ENCODE measurements around the gene CHST11. TPM values are rescaled to one million over a fixed set of nuclear protein-coding genes. Genes with fewer than 3 reads are reported as not detected.

CHST11 gene
- polyA plus RNA-seq, 4 donors, result 6.6 to 8.7 (median 7.2) TPM

- no peak for DNase-seq (ENCODE audit: low read depth in 4 of 4, low spot score in 2 of 4)
Measured at GRCh38 chr12:104575442-104576186, 118.9 kb downstream of the CHST11 start.

GRCh38 chr12:104576187-104576778, 119.5 kb downstream of the CHST11 start:
- no peak for DNase-seq (ENCODE audit: low read depth in 4 of 4, low spot score in 2 of 4)

- no peak for DNase-seq (ENCODE audit: low read depth in 4 of 4, low spot score in 2 of 4)
Measured at GRCh38 chr12:104576980-104577580, 120.3 kb downstream of the CHST11 start.

GRCh38 chr12:104577581-104577981, 120.8 kb downstream of the CHST11 start:
- DNase-seq (ENCODE audit: low read depth in 4 of 4, low spot score in 2 of 4), result no peak

GRCh38 chr12:104578453-104578852, 121.7 kb downstream of the CHST11 start:
- DNase-seq (ENCODE audit: low read depth in 4 of 4, low spot score in 2 of 4), result no peak

GRCh38 chr12:104579718-104580495, 123.2 kb downstream of the CHST11 start:
- no peak for DNase-seq (ENCODE audit: low read depth in 4 of 4, low spot score in 2 of 4)

- no peak for DNase-seq (ENCODE audit: low read depth in 4 of 4, low spot score in 2 of 4)
Measured at GRCh38 chr12:104581005-104581570, 124.3 kb downstream of the CHST11 start.

- no peak for DNase-seq (ENCODE audit: low read depth in 4 of 4, low spot score in 2 of 4)
Measured at GRCh38 chr12:104582739-104583138, 126.0 kb downstream of the CHST11 start.

- no peak for DNase-seq (ENCODE audit: low read depth in 4 of 4, low spot score in 2 of 4)
Measured at GRCh38 chr12:104583301-104583700, 126.6 kb downstream of the CHST11 start.

DNA sequence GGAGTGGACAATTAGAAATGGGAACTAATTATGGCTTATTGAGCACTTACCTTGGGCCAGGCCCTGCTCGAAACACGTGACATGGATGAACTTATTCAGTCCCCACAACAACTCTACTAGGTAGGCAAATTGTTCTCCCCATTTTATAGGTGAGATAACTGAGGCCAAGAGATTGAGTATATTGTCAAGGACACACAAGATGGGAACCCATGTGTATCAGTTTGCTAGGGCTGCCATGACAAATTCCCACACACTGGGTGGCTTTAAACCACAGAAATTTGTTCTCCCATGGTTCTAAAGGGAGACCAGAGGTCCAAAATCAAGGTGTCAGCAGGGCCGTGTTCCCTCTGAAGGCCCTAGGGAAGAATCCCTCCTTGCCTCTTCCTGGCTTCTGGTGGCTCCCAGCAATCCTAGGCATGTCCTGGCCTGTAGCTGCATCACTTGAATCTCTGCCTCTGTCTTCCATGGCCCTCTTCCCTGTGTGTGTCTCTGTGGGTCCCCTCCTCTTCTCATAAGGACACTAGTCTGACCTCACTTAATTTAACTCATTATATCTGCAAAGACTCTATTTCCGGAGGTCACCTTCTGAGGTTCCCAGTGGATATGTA, 128.8 kb downstream of the CHST11 start:
- no peak for DNase-seq (ENCODE audit: low read depth in 4 of 4, low spot score in 2 of 4)

DNA sequence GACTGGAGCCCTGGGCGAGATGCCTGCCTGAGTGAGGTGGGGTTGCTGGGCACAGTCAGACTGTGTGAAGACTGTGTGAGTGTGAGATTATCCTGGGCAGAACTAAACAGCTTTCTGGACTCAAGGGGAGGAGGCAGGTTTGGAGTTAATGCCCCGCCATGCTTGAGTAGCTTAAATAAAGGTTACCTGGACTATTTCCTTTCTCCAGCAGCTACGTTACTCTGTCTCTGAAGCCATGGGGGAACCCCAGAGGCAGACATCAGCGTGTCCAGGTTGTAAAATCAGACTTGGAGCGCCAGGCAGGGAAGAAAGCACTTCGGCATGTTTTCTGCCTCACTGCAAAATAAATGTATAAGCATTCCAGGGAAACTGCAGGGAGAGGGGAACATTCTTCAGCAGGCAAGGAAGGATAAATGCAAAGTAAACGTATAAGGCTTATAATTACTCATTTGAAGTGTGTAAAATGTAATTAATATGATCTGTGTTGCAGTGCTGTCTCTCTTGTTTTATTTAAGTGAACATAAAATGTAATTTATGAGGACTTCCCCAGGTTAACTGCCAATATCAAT, 129.7 kb downstream of the CHST11 start:
- DNase-seq (ENCODE audit: low read depth in 4 of 4, low spot score in 2 of 4), result peak in 3 of 4 donors; percentile 46 to 62 (median 56)

- DNase-seq (ENCODE audit: low read depth in 4 of 4, low spot score in 2 of 4), result peak in 1 of 4 donors; percentile 36
Measured at GRCh38 chr12:104588047-104588920, 131.5 kb downstream of the CHST11 start.

DNA sequence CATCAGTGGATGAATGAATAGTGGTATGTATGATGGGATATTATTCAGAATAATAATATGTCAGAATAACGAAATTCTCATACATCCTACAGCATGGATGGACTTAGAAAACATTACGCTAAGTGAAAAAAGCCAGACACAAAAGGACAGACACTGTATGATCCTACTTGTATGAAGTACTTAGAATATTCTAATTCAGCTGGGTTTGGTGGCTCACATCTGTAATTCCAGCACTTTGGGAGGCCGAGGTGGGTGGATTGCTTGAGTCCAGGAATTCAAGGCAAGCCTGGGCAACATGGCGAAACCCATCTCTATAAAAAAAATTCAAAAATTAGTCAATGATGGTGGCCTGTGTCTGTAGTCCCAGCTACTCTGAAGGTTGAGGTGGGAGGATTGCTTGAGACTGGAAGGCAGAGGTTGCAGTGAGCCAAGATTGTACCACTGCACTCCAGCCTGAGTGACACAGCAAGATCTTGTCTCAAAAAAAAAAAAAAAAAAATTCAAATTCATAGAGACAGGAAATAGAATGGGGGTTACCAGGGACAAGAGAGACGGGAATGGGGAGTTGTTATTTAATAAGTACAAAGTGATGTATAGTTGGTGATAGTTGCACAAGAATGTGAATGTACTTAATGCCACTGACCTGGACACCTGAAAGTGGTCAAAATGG, 132.3 kb downstream of the CHST11 start:
- no peak for DNase-seq (ENCODE audit: low read depth in 4 of 4, low spot score in 2 of 4)

GRCh38 chr12:104590022-104590421, 133.3 kb downstream of the CHST11 start:
- no peak for DNase-seq (ENCODE audit: low read depth in 4 of 4, low spot score in 2 of 4)

- DNase-seq (ENCODE audit: low read depth in 4 of 4, low spot score in 2 of 4), result no peak
Measured at GRCh38 chr12:104591257-104591885, 134.6 kb downstream of the CHST11 start.

GRCh38 chr12:104593482-104593881, 136.7 kb downstream of the CHST11 start:
- DNase-seq (ENCODE audit: low read depth in 4 of 4, low spot score in 2 of 4), result no peak

DNA sequence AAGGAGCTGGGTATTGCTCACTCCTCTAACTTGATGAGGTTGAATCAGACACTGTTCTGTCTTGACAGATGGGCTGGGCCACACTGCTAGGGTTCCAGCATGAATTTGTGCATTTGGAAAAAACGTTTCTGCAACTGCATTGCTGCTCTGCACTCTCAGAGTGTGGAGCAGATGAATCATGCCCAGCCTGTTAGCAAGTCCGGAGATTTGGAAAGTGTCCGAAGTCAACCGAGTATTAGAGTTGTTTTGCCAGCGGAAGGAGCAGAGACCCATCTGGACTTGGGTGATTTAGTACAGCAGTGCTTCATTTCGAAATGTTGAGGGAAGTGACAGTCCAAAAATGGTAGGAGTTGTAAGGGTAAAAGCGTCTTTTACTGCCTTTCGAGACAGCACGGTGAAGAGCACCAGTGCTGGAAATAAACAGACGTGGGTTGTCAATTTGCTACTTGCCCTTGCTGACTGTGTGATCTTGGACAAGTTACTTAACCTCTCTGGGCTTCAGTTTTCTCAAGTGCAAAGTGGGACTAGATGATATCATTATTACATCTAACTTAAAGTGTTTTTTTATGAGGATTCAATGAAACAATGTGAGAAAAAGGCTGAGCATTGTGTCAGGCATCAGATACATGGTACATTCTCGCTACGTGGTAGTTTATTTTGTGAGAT, 139.5 kb downstream of the CHST11 start:
- DNase-seq (ENCODE audit: low read depth in 4 of 4, low spot score in 2 of 4), result no peak

Data from left renal cortex interstitium (tissue), 4 donors.